ENCODE measurements around the gene STK39. TPM values are rescaled to one million over a fixed set of nuclear protein-coding genes. Genes with fewer than 3 reads are reported as not detected.

The STK39 gene
- total and polyA plus RNA-seq, 9 of the 15 experiments (the other 6 are each of a cell fraction or from before 2014, with no cell fraction given) = 0.19 to 0.76 (median 0.51) TPM

DNA sequence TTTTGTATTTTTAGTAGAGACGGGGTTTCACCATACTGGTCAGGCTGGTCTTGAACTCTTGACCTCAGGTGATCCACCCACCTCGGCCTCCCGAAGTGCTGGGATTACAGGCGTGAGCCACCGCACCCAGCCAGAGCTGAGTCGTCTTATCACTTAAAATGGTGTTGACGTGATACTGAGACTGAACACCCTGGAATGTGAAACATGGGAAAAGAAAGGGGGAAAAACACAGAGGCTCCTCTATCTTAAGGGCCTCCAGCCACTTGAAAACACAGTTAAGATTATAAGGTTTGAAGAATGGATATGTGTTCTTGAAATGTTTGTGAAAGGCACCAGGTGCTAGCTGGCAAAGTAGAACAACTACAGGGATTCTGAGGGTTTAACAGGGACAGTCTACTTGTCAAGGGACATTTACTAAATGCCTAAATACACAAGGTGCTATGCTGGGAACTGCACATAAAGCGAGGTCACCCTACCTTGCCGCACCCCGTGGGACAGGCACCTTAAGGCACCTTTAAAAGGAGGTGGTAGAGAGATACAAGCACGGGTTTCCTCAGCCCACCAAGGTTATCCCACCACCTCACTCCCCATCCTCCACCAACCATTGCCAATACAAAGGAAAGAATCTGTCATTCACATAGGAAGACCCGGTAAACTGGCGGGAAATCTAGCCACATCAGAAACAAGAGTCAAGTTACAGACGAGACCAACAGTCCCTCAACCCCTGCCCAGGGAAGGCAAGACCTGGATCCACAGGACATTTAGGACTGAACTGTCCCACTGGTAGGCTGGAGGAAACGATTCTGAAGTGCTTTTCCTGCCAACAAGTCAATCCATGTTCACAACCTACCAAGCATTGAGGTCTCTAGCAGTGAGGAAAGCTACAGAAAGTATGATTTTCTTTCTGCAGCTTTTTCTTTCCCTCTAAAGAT is 43.4 kb downstream of the STK39 start:
- ATAC-seq = no peak
- Histone ChIP-seq H3K79me2 (ENCODE audit: control insufficient read depth, insufficient read depth, low read length) (no peaks in the 10 kb centered on the region), H3K4me2 (ENCODE audit: insufficient read depth, low read length) (no peak overlapping the region), H4K20me1 (replicated peaks; ENCODE audit: control insufficient read depth, insufficient read depth, low read length) (no peaks in the 10 kb centered on the region), H2AFZ (ENCODE audit: low read depth, low read length) (no peak overlapping the region), H3K9ac (ENCODE audit: insufficient read depth in 1 of 2, low read depth in 2 of 2, low read length in 2 of 2) (no peak overlapping the region), H3K4me1 (replicated peaks in 1 of 2; ENCODE audit: control insufficient read depth in 2 of 2, insufficient read depth in 2 of 2, low read length in 2 of 2) (no peaks in the 10 kb centered on the region), H3K9me3 (replicated peaks; ENCODE audit: control insufficient read depth, insufficient read depth, low read depth, low read length) (no peaks in the 10 kb centered on the region), H3K27ac (ENCODE audit: extremely low read depth, low read depth, low read length) (no peak overlapping the region), H3K4me3 (no peak overlapping the region), H3K27me3 (ENCODE audit: control insufficient read depth in 2 of 2, insufficient read depth in 2 of 2, low read length in 2 of 2) (peaks cover 6 to 13% of the 10 kb centered on the region in 2 experiments), H3K9me1 (ENCODE audit: control insufficient read depth, insufficient read depth, low read length) (no peaks in the 10 kb centered on the region), H3K36me3 (ENCODE audit: control insufficient read depth, insufficient read depth, low read length) (no peaks in the 10 kb centered on the region)
- no TSS peak for BruUV-seq (replicated peaks)
- WGBS (ENCODE audit: insufficient coverage, low coverage, missing lambda C conversion rate) = 2% methylated on average over 15 of the region's 15 CpGs
- intact Hi-C loops (cut with micrococcal nuclease) (no loop called here), in situ Hi-C loops (cut with MboI) (no loop called here)
- POLR2A ChIA-PET = interaction anchor here (0.7 kb wide), 1 partner anchor 181 kb away, joined by 4 read pairs; no protein-coding TSS in a partner anchor
- no peak for DNase-seq (ENCODE audit: extremely low read depth in 1 of 4, low spot score in 3 of 4)
- CTCF ChIA-PET (ENCODE audit: low intra/inter-chr PET ratio) = no interaction called here
- no peak for FAIRE-seq
- no peak for TF ChIP-seq STAG1 (CRISPR knock-in tag; IDR thresholded peaks at IDR 0.05; ENCODE audit: borderline replicate concordance)
- TF ChIP-seq ZNF780A (CRISPR knock-in tag; IDR thresholded peaks at IDR 0.05) = no peak

DNA sequence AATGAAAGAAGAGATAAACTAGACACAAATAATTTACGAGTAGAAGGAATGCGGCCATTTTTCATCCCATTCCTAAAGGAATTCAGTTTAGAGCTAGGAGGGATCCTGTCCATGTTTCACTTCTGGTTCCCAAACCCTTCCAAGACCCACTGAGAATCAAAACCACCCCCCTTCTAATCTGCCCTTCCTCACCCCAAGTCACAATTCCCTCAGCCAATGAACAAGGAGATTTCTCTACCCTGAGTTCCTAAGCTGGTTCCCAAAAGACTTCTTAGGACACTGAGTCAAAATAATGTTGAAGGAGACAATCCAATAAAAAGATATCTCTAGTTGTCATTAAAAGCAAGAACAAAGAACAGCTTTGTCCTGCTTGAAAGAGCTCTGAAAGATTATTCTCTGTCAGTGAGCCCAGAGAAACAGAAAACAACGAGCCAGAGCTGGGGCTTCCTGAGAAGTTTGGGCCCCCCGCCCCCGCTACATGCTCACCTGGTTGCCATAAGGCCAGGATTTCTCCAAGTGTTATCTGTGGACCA is 45.7 kb downstream of the STK39 start:
- no TSS peak for BruUV-seq (replicated peaks)
- H3K27me3 ChIP-seq (ENCODE audit: control insufficient read depth in 2 of 2, insufficient read depth in 2 of 2, low read length in 2 of 2) = peaks cover 11 to 13% of the 10 kb centered on the region in 2 experiments; a peak in 4 of 5 replicates
- WGBS (ENCODE audit: insufficient coverage, low coverage, missing lambda C conversion rate) = 3% methylated on average over 5 of the region's 5 CpGs
- no peaks in the 10 kb centered on the region for H4K20me1 ChIP-seq (replicated peaks; ENCODE audit: control insufficient read depth, insufficient read depth, low read length)
- intact Hi-C loops (cut with micrococcal nuclease) = no loop called here
- no peaks in the 10 kb centered on the region for H3K9me3 ChIP-seq (replicated peaks; ENCODE audit: control insufficient read depth, insufficient read depth, low read depth, low read length)
- H3K4me1 ChIP-seq (replicated peaks in 1 of 2; ENCODE audit: control insufficient read depth in 2 of 2, insufficient read depth in 2 of 2, low read length in 2 of 2) = no peaks in the 10 kb centered on the region
- H3K79me2 ChIP-seq (ENCODE audit: control insufficient read depth, insufficient read depth, low read length) = no peaks in the 10 kb centered on the region
- ATAC-seq (no peak), FAIRE-seq (no peak), DNase-seq (ENCODE audit: extremely low read depth in 1 of 4, low spot score in 3 of 4) (no peak)
- no peak overlapping the region for H3K4me2 ChIP-seq (ENCODE audit: insufficient read depth, low read length)
- no peaks in the 10 kb centered on the region for H3K36me3 ChIP-seq (ENCODE audit: control insufficient read depth, insufficient read depth, low read length)
- H3K4me3 ChIP-seq = no peak overlapping the region
- CTCF ChIA-PET (ENCODE audit: low intra/inter-chr PET ratio) = interaction anchor here (0.6 kb wide), 1 partner anchor 676 kb away, joined by 4 read pairs; no protein-coding TSS in a partner anchor
- H3K27ac ChIP-seq (ENCODE audit: extremely low read depth, low read depth, low read length) = no peak overlapping the region
- H3K9me1 ChIP-seq (ENCODE audit: control insufficient read depth, insufficient read depth, low read length) = no peaks in the 10 kb centered on the region
- TF ChIP-seq FOXA1 (IDR thresholded peaks at IDR 0.05; ENCODE audit: borderline replicate concordance) = no peak
- in situ Hi-C loops (cut with MboI) = no loop called here
- no peak overlapping the region for H2AFZ ChIP-seq (ENCODE audit: low read depth, low read length)
- no peak overlapping the region for H3K9ac ChIP-seq (ENCODE audit: insufficient read depth in 1 of 2, low read depth in 2 of 2, low read length in 2 of 2)
- POLR2A ChIA-PET = interaction anchor here (0.9 kb wide), 1 partner anchor 241 kb away, joined by 4 read pairs; no protein-coding TSS in a partner anchor

All from K562 (cell line).